DOHH2 (cell line): ENCODE data around the gene GPR4.

ENCODE experiments used
- H3F3A ChIP-seq: fragments of 200-600 bp; sonication (generic), shearing (Covaris generic); 2 replicates; pipeline ENCODE4 v1.6.0; 2016; ENCODE audit warnings: antibody characterized with exemption, mild to moderate bottlenecking; ENCODE audit not compliant: control insufficient read depth, insufficient read depth
- H3K27ac ChIP-seq: fragments of 200-600 bp; sonication (generic); 2 replicates; pipeline ENCODE4 v1.5.1; 2014; ENCODE audit warnings: low read depth, mild to moderate bottlenecking, low read length, moderate library complexity
- H3K27me3 ChIP-seq: fragments of 200-600 bp; sonication (generic); 2 replicates; pipeline ENCODE4 v1.6.1; 2014; ENCODE audit warnings: mild to moderate bottlenecking, low read length, mixed read lengths; ENCODE audit not compliant: control insufficient read depth
- H3K36me3 ChIP-seq: fragments of 200-600 bp; sonication (generic); 2 replicates; pipeline ENCODE4 v1.6.1; 2014; ENCODE audit warnings: mild to moderate bottlenecking, low read length, moderate library complexity, mixed read lengths; ENCODE audit not compliant: control insufficient read depth
- H3K4me1 ChIP-seq: fragments of 200-600 bp; sonication (generic); 2 replicates; pipeline ENCODE4 v1.6.1; 2014; ENCODE audit warnings: mild to moderate bottlenecking, low read length, mixed read lengths; ENCODE audit not compliant: control insufficient read depth
- H3K4me2 ChIP-seq: fragments of 200-600 bp; sonication (generic); 2 replicates; pipeline ENCODE4 v1.6.0; 2014; ENCODE audit warnings: mild to moderate bottlenecking, low read length, moderate library complexity
- H3K4me3 ChIP-seq: fragments of 200-600 bp; sonication (generic); 2 replicates; pipeline ENCODE4 v1.5.1; 2014; ENCODE audit warnings: mild to moderate bottlenecking, low read length, mixed read lengths
- H3K79me2 ChIP-seq: fragments of 200-600 bp; sonication (generic); 2 replicates; pipeline ENCODE4 v1.6.1; 2014; ENCODE audit warnings: mild to moderate bottlenecking, low read length, mixed read lengths; ENCODE audit not compliant: control insufficient read depth
- H3K9me2 ChIP-seq: fragments of 200-600 bp; sonication (generic); replicated peaks from 2 replicates; pipeline ENCODE4 v1.6.1; 2014; ENCODE audit warnings: mild to moderate bottlenecking, low read length, mixed read lengths; ENCODE audit not compliant: control insufficient read depth
- H3K9me3 ChIP-seq: fragments of 200-600 bp; sonication (generic); 2 replicates; pipeline ENCODE4 v1.6.1; 2014; ENCODE audit warnings: antibody characterized with exemption, low read length, mixed read lengths; ENCODE audit not compliant: control insufficient read depth, insufficient read depth
- H4K20me1 ChIP-seq: fragments of 200-600 bp; sonication (generic); 2 replicates; pipeline ENCODE4 v1.6.0; 2014; ENCODE audit warnings: low read depth, mild to moderate bottlenecking, antibody characterized with exemption, low read length, moderate library complexity; ENCODE audit not compliant: control insufficient read depth, insufficient read depth
- CTCF ChIP-seq: fragments of 200-600 bp; sonication (generic); IDR thresholded peaks from one replicate; pipeline ENCODE4 v1.5.1; 2014; ENCODE audit warnings: antibody characterized with exemption, mild to moderate bottlenecking, low read depth, low read length; ENCODE audit not compliant: poor library complexity, severe bottlenecking
- EZH2phosphoT487 ChIP-seq: fragments of 200-600 bp; sonication (generic); IDR thresholded peaks from 2 replicates; pipeline ENCODE4 v1.6.1; 2017; ENCODE audit warnings: borderline replicate concordance, mild to moderate bottlenecking, antibody characterized with exemption, low read length, moderate library complexity, mixed read lengths

GPR4 gene

DNA sequence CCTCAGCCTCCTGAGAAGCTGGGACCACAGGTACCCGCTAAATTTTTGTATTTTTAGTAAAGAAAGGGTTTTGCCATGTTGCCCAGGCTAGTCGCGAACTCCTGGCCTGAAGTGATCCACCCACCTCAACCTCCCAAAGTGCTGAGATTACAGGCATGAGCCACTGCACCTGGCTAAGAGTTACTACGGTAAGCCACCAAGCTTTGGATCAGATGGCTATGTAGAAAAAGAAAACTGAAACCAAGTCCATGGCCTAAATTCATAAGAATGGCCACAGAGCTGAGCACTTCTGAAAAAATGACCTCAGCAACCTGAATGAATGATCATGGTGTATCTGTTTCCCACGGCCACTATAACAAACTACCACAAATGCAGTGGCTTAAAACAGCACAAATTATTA, 26.8 kb downstream of the GPR4 start:
- Histone ChIP-seq H3K79me2 (peaks cover 11% of the 10 kb centered on the region; the same call in 1 of the 2 replicates), H3K27ac (no peak overlapping the region), H3K4me3 (no peak overlapping the region), H3K4me1 (no peaks in the 10 kb centered on the region), H3K36me3 (no peaks in the 10 kb centered on the region), H4K20me1 (0 out of 2 replicates have a peak, but pooled peaks cover 3% of the 10 kb centered on the region), H3K4me2 (no peak overlapping the region), H3F3A (peaks cover 6% of the 10 kb centered on the region; the same call in 1 of the 2 replicates), H3K27me3 (no peaks in the 10 kb centered on the region), H3K9me2 (no peaks in the 10 kb centered on the region), H3K9me3 (no peaks in the 10 kb centered on the region)
- TF ChIP-seq EZH2phosphoT487: no peak
- TF ChIP-seq CTCF: no peak

GRCh38 chr19:45574526-45574925, 27.5 kb downstream of the GPR4 start:
- Histone ChIP-seq H3F3A (peaks cover 6% of the 10 kb centered on the region; the same call in 1 of the 2 replicates), H3K4me2 (no peak overlapping the region), H3K27me3 (no peaks in the 10 kb centered on the region), H3K79me2 (peaks cover 12% of the 10 kb centered on the region), H3K4me1 (peaks cover 6% of the 10 kb centered on the region; the same call in 1 of the 2 replicates), H3K9me3 (no peaks in the 10 kb centered on the region), H3K36me3 (no peaks in the 10 kb centered on the region), H3K27ac (no peak overlapping the region), H4K20me1 (0 out of 2 replicates have a peak, but pooled peaks cover 3% of the 10 kb centered on the region), H3K9me2 (no peaks in the 10 kb centered on the region), H3K4me3 (no peak overlapping the region)
- TF ChIP-seq EZH2phosphoT487 (no peak), CTCF (no peak)

DNA sequence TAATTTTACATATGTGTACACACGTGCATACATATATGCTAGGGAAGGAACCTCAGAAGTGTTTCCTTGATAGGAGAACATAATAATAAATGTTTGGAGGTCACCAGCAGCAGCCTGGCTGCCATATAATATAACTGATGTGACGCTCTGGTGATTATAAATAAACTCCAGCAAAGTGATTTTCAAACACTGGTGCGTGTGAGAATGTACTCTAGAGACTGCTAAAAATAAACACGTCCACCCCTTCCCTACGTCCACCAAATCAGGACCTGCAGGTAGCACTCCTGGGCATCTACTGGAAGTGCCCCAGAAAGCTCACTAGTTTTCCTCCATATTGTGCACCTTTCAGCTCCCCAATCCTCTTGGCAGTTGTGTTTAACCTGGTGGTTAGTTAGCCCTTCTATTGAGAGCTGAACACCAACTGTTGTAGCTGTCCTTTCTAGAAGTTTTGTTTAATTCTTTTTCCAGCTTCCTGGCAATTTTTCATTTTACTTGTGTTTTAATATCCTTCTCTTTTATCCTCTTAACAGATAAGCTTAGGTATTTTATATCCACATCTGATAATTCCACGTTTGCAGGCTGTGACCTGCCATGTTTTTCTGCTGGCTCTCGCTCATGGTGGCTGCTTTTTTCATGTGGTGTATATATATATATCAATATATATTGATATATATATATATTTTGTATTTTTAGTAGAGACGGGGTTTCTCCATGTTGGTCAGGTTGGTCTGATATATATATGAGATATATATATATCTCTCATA, 30.4 kb downstream of the GPR4 start:
- H3K79me2 ChIP-seq: peaks cover 7% of the 10 kb centered on the region
- no peak overlapping the region for H3K4me3 ChIP-seq
- H3F3A ChIP-seq: peaks cover 6% of the 10 kb centered on the region
- 0 out of 2 replicates have a peak, but pooled peaks cover 2% of the 10 kb centered on the region for H4K20me1 ChIP-seq
- H3K27ac ChIP-seq: no peak overlapping the region
- TF ChIP-seq EZH2phosphoT487: no peak
- TF ChIP-seq CTCF: no peak
- no peaks in the 10 kb centered on the region for H3K27me3 ChIP-seq
- H3K9me3 ChIP-seq: no peaks in the 10 kb centered on the region
- no peak overlapping the region for H3K4me2 ChIP-seq
- H3K4me1 ChIP-seq: peaks cover 6% of the 10 kb centered on the region; the same call in 1 of the 2 replicates
- H3K9me2 ChIP-seq: no peaks in the 10 kb centered on the region
- no peaks in the 10 kb centered on the region for H3K36me3 ChIP-seq
